Coronary artery (tissue), 2 donors: ENCODE results near the gene SRGAP2C.
"Not testable (repeated sequence)": the region's sequence is repeated elsewhere in the genome, so short reads cannot be mapped to it uniquely, and the experiment has no call there.

Experiments
- DNase-seq: peaks from one replicate; pipeline ENCODE4 v3.0.0-alpha.2; 2017; ENCODE audit warnings: low spot score
- H3K27ac ChIP-seq, 2 donors: fragments of 200-600 bp; sonication (generic); one replicate each; pipeline ENCODE4 v1.5.1; 2016 to 2019
- H3K4me3 ChIP-seq: fragments of 200-600 bp; sonication (generic); 2 replicates; pipeline ENCODE4 v1.5.1; 2016; ENCODE audit warnings: mild to moderate bottlenecking, moderate library complexity
- CTCF ChIP-seq: fragments of 200-600 bp; sonication (generic); IDR thresholded peaks from one replicate; pipeline ENCODE4 v1.5.1; 2019; ENCODE audit warnings: antibody characterized with exemption

Gene SRGAP2C

GRCh38 chr1:121395718-121396201 is 211.0 kb downstream of the SRGAP2C start:
- DNase-seq = not testable (repeated sequence)
- H3K4me3 ChIP-seq = peak overlapping the region; percentile 72
- H3K27ac ChIP-seq = peak overlapping the region in 1 of 2 donors; percentile 37

GRCh38 chr1:121396335-121397081 is 211.7 kb downstream of the SRGAP2C start:
- peak overlapping the region; percentile 72 for H3K4me3 ChIP-seq
- H3K27ac ChIP-seq = peak overlapping the region; percentile 46 to 66
- DNase-seq = peak; percentile 73

GRCh38 chr1:121397101-121397500 is 212.3 kb downstream of the SRGAP2C start:
- not testable (repeated sequence) for DNase-seq
- peak overlapping the region; percentile 72 for H3K4me3 ChIP-seq
- H3K27ac ChIP-seq = peak overlapping the region; percentile 46 to 66

- H3K27ac ChIP-seq, H3K4me3 ChIP-seq, DNase-seq: not testable (repeated sequence)
Observed at GRCh38 chr1:121399193-121399592, 214.4 kb downstream of the SRGAP2C start.

- H3K27ac ChIP-seq, H3K4me3 ChIP-seq, DNase-seq: not testable (repeated sequence)
Observed at GRCh38 chr1:121400108-121400507, 215.3 kb downstream of the SRGAP2C start.

- H3K4me3 ChIP-seq, H3K27ac ChIP-seq, DNase-seq: not testable (repeated sequence)
Observed at GRCh38 chr1:121400541-121401310, 216.0 kb downstream of the SRGAP2C start.

- H3K4me3 ChIP-seq, DNase-seq, H3K27ac ChIP-seq: not testable (repeated sequence)
Observed at GRCh38 chr1:121401375-121401955, 216.7 kb downstream of the SRGAP2C start.

- not testable (repeated sequence) for H3K27ac ChIP-seq, DNase-seq, H3K4me3 ChIP-seq
Observed at GRCh38 chr1:121403254-121403653, 218.5 kb downstream of the SRGAP2C start.

GRCh38 chr1:121408354-121408753 is 223.6 kb downstream of the SRGAP2C start:
- no peak for DNase-seq
- no peak for TF ChIP-seq CTCF
- Histone ChIP-seq H3K27ac (no peak overlapping the region), H3K4me3 (no peak overlapping the region)

GRCh38 chr1:121413821-121414220 is 229.0 kb downstream of the SRGAP2C start:
- no peak for DNase-seq
- Histone ChIP-seq H3K4me3 (no peak overlapping the region), H3K27ac (no peak overlapping the region)
- no peak for TF ChIP-seq CTCF

GRCh38 chr1:121414905-121415304 is 230.1 kb downstream of the SRGAP2C start:
- DNase-seq = no peak
- no peak overlapping the region for H3K27ac ChIP-seq
- no peak overlapping the region for H3K4me3 ChIP-seq
- TF ChIP-seq CTCF = no peak
